Fibroblast of villous mesenchyme (primary cell): ENCODE data around the gene PCDH15. TPM values are rescaled to one million over a fixed set of nuclear protein-coding genes. Genes with fewer than 3 reads are reported as not detected.

ENCODE experiments used
- DNase-seq: peaks from one replicate; pipeline ENCODE4 v3.0.0-alpha.2; 2010; ENCODE audit warnings: low read depth
- H3K4me3 ChIP-seq: 2 replicates; pipeline ENCODE4 v1.5.1; 2011; ENCODE audit warnings: low read depth, mild to moderate bottlenecking, low read length
- total RNA-seq: library from RNA; depleted of rRNA; stranded (reverse); fragments of >200 nt; gene quantifications from 2 replicates; pipeline ENCODE4 v1.2.3, GENCODE V29; 2012
- TF ChIP-seq, protein P1 (sequence below): IDR thresholded peaks from 2 replicates; pipeline ENCODE4 v1.5.1; 2012; ENCODE audit warnings: low read depth, mild to moderate bottlenecking, low read length; ENCODE audit not compliant: insufficient read depth

The PCDH15 gene
- total RNA-seq, 1 donor, result not detected

DNA sequence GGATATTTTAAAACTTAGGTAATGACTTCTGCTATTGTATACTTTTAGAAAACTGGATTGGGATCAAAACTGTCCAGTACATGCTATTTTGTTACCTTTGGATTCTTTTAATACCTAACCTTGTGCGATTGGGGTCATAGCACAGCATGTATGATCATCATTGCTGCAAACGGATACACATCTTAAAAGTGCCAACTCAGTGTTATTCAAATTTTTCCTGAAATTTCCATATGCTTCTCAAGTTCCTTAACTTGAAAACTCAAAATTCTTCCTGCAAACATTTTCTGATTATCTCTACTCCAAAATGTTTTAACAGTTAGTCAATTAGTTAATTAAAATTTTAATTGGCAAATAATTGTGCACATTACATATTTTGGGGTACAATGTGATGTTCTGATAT, 147.5 kb downstream of the PCDH15 start:
- no peak overlapping the region for H3K4me3 ChIP-seq
- no peak for DNase-seq
- TF ChIP-seq, protein P1, sequence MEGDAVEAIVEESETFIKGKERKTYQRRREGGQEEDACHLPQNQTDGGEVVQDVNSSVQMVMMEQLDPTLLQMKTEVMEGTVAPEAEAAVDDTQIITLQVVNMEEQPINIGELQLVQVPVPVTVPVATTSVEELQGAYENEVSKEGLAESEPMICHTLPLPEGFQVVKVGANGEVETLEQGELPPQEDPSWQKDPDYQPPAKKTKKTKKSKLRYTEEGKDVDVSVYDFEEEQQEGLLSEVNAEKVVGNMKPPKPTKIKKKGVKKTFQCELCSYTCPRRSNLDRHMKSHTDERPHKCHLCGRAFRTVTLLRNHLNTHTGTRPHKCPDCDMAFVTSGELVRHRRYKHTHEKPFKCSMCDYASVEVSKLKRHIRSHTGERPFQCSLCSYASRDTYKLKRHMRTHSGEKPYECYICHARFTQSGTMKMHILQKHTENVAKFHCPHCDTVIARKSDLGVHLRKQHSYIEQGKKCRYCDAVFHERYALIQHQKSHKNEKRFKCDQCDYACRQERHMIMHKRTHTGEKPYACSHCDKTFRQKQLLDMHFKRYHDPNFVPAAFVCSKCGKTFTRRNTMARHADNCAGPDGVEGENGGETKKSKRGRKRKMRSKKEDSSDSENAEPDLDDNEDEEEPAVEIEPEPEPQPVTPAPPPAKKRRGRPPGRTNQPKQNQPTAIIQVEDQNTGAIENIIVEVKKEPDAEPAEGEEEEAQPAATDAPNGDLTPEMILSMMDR, result no peak

DNA sequence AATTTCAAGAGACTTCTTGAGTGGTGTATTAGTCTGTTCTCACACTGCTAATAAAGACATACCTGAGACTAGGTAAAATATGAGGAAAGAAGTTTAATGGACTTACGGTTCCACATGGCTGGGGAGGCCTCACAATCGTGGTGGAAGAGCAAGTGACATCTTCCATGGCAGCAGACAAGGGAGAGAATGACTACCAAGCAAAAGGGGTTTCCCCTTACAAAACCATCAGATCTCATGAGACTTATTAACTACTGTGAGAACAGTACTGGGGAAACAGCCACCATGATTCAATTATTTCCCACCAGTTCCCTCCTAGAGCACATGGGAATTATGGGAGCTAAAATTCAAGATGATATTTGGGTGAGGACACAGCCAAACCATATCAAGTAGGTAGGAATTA, 150.5 kb downstream of the PCDH15 start:
- no peak for DNase-seq
- H3K4me3 ChIP-seq, result no peak overlapping the region
- TF ChIP-seq, protein P1, result no peak

DNA sequence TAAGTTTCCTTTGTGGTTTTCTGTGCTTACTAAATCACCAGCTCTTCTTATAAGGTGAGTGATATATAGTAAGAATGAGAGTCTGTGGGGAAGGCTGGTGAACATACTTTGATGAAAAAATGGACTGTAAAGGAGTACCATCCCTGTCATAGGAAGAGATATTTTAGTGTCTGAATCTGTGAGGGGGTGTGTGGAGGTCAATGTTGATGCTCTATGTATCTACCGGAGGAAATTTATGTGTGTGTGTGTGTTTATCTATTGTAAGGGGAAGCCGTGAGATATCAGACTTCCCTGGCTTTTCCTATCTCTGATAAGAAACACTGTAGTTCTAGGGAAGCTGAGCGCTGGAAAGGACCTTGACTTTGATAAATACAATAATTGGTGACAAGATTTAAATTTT, 179.0 kb downstream of the PCDH15 start:
- no peak for DNase-seq
- TF ChIP-seq, protein P1, result no peak
- no peak overlapping the region for H3K4me3 ChIP-seq

DNA sequence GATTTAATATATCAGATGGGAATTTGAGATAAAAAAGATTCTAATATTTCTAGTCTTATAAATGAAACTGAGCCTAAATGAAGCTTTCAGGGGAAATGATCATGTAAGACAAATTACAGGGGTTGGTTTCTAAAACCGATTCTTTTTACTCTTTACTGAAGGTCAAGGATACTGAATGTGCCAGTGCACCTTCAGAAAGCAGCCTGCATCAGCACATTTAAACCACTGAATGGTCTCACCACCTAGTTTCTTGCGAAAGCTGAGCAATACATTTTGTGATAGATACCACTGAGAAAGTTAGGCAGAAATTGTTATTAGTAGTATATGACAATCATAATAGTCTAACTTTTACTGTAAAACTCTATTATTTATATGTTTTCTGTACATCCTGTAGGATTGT, 180.7 kb downstream of the PCDH15 start:
- TF ChIP-seq, protein P1, result no peak
- DNase-seq, result no peak
- no peak overlapping the region for H3K4me3 ChIP-seq

DNA sequence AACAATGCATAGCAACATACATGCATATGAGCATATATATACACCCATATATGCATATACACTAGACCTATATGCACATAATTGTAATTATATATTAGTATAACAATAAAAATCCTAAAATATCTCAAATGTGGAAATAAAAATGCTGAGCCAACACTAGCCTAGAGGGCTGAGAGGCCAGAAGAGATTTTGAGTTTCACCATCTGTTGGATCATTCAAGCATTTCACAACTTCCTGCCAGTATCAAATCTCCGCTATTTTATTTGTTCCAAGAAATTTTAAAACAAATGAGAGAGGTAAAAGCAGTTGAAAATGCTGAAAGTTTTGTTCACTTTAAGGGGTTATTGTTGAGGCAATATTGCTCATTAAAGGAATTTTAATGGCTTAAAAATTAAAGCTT, 187.0 kb downstream of the PCDH15 start:
- no peak for DNase-seq
- TF ChIP-seq, protein P1, result no peak

DNA sequence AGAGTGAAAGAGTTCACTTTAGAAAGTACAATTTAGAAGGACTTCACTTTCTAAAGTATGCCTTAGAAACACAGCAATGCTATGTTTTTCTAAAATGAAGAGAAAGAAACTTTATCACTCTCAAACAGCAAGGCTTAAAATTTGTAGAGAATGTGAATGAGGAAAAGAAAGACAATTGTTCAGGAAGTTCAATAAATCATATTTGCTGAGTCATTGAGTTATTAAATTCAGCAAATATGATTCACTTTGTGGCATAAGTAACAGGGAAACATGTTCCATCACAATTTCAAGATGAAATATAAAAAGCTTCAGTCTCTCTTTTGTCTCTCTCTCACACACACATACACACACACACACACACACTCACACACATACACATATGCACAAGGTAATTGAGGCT, 187.9 kb downstream of the PCDH15 start:
- no peak overlapping the region for H3K4me3 ChIP-seq
- TF ChIP-seq, protein P1, result no peak

More for the DNA sequence above, 187.0 kb downstream of the PCDH15 start:
- no peak overlapping the region for H3K4me3 ChIP-seq

DNA sequence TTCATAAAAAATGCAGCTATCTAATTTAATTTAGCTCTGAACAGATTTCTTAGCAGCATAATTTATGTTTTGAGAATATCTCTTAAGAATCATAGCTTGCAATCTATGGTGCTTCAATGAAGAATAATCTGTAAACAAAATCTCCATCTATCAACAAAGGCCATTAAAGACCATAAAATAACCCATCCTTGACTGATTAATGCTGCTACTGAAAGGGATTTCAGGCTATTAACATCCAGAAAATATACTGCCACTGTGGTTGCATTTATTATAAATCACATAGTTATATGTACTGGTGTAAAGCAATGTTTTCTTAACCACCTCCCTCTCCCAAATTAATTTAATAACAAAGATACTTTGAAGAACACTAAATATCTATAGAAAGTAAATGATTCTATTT, 191.6 kb downstream of the PCDH15 start:
- DNase-seq, result no peak
- H3K4me3 ChIP-seq, result no peak overlapping the region
- TF ChIP-seq, protein P1, result no peak

More for the DNA sequence above, 187.9 kb downstream of the PCDH15 start:
- DNase-seq, result no peak
